HUDEP-2 (cell line): Measurements from ENCODE around the gene TMEM81.

Experiments used
- DNase-seq, 76 experiments: peaks; one replicate each; lab custom pipeline; 2025; ENCODE audit not compliant: unreplicated experiment in 76 of 76; lab: John Stamatoyannopoulos, UW

Gene TMEM81

DNA sequence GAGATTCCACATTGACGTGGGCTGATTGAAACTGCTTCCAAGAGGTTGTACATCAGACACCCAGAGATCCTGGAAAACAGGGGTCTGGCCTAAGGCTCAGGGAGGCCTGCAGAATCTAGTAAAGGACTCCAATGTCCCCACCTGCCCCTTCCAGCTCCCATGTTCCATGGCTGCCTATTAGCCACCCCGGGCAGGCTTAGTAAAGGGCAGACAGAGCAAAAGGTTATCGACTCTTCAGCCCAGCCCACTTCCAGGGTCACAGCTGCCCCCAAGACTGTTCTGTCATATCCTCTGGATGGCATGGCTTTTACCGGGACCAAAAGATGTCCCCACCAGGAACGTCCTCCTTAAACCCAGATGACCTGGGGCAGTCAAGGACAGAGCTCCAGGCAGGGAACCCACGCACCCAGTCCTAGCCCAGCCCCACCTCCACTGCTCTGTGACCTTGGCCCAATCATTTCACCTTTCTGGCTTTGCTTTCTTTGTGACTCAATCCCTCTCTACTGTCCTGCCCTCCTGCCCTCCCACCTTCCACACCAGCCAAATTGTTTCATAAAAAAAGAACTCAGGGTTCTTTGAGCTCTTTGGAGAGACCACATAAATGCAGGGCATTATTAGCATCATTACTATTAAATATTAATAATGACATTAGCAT lies 46.0 kb downstream of the TMEM81 start:
- DNase-seq: no peak

DNA sequence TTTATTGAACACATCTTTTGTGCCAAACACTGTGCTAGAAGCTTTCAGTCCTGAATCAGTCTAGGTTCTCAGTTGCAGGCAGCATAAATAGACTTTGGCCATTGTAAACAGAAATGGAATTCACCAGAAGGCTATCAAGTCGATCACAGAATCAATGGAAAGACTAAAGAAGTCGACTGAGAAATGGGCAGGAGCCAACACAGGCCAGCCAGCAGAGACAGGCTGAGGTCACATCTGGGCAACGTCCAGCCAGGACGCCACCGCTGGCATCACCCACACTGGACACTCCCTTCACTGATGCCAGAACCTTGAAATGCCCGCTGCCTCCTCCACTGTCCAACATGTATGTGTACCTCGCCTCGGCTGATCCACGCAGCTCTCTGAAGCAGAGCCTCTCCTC lies 46.7 kb downstream of the TMEM81 start:
- DNase-seq: no peak
